ENCODE results near the gene IRF2.

Gene IRF2

DNA sequence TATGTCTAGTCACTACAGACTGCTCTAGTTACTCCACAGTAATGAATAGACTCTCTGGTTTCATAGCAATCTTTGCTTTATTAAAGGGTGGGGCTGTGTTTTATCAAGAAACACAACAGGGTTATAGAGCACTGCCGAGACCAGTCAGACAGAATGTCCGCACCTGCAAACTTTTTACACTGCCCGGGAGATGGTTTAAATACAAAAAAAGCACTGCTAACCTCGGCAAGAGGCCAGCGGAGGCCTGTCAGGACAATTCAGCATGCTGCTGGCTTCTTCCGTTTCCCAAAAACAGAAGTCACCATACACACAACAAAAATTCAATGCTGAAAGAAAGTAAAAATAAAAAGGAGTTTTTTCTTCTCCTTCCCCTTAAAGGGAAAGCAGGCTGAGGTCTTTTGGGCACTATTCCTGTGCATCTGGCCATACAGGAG is 67.4 kb downstream of the IRF2 start:
- no peak for DNase-seq

GRCh38 chr4:184404047-184404446 is 70.3 kb downstream of the IRF2 start:
- peak; percentile 59 for DNase-seq

DNA sequence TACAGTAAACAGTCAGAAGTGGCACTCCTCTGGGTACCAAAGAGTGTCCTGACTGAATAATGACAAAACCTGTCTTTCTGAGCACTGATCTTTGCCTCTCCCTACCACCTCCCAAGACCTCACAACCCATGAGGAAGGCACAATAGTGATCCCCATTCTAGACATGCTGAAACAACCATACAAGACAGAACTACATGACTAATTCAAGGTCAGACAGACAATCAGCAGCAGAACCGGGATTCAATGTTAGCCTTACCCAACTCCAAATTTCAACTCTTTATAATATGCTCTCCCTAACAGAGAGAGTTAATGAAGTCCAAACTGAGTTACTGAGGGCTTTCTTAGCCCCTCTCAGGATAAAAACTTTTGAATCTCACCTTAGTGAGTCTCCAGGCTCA is 71.0 kb downstream of the IRF2 start:
- no peak for DNase-seq

DNA sequence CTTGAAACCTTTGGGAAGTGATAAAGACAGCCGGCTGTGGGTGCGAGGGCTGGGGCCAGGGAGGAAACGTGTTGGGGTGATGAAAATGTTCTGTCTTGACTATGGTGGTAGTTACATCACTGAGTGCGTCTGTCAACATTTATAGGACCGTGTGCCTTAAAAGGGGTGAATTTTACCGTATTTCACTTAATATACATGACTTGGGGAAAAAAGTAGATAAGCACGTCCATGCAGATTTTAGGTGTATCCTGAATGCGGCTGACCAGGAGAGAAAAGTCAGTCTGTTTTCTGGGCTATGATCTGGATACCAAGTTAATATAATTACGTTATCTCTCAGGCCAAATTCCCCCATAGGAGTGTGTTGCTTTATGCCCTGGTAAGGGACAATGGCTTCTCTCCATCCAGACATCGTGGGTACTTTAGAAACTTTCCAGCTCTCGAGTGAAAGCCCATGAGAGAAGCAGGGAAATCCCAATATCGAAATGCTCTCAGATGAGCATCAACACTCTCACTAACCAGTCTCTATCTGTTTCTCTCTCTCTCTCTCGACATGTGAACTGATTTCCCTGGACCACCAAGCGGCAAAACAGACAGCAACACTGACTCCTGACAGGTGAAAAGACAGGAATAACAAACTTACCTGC is 71.5 kb downstream of the IRF2 start:
- DNase-seq: no peak

GRCh38 chr4:184402239-184402638 is 72.1 kb downstream of the IRF2 start:
- no peak for DNase-seq

DNA sequence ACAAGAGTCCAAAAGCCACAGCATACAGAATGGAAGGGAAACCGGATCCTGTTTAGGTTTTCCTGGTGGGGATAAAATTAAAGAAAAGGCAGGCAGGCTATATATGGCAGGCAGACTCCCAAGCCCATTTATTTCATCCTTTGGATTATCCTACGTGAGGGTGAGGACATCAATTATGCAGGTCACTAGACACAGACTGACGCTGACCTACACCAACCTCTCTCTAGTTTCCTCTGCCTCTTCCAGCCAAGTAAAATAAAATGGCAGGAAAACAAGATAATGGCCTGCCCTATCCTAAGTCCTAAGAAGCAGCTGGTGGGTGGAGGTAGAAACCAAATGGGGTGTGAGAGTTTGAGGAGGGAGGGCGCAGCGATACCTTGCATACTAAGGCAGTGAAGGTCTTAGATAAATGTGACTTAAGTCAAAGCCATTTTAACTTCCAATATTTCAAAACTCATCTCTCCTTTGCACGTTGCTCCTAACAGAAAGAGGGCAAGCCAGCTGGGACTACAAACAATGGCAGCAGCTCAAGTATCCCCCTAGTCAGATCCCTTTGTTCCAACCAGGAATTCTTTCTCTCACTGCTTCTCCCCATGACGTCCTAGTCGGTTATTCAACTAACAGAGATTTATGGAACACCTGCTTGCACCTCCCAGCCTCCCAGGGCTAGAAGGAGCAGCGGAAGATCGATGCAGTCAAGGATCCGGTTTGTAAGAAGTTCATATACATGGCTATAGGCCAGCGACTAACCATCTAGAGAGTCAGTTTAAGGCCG is 72.8 kb downstream of the IRF2 start:
- DNase-seq: no peak

GRCh38 chr4:184400891-184401290 is 73.5 kb downstream of the IRF2 start:
- DNase-seq: no peak

GRCh38 chr4:184400375-184400870 is 73.9 kb downstream of the IRF2 start:
- DNase-seq: no peak

DNA sequence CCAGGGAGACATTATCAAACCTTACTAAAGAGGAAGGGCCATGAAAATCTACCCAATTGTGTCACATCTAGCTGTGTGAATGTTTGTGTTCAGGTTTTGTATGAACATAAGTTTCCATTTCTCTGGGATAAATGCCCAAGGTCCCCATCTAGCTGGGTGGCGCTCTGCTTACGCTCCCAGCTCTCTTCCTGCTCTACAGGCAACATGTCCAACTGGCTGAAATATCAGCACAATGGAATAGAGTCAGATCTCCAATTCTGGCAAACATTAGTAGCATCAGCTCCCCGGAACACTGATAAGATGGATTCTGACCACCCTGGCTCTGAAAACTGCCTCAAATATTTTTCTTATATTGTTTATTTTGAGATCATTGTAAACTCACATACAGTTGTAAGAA is 74.8 kb downstream of the IRF2 start:
- DNase-seq: no peak

- DNase-seq: no peak
These were observed 75.4 kb downstream of the IRF2 start for GRCh38 chr4:184398741-184399511.

GRCh38 chr4:184397516-184398163 is 76.7 kb downstream of the IRF2 start:
- DNase-seq: no peak

GRCh38 chr4:184396570-184397515 is 77.5 kb downstream of the IRF2 start:
- DNase-seq: no peak

- no peak for DNase-seq
These were observed 78.4 kb downstream of the IRF2 start for GRCh38 chr4:184395971-184396391.

GRCh38 chr4:184395451-184395917 is 78.9 kb downstream of the IRF2 start:
- no peak for DNase-seq

DNA sequence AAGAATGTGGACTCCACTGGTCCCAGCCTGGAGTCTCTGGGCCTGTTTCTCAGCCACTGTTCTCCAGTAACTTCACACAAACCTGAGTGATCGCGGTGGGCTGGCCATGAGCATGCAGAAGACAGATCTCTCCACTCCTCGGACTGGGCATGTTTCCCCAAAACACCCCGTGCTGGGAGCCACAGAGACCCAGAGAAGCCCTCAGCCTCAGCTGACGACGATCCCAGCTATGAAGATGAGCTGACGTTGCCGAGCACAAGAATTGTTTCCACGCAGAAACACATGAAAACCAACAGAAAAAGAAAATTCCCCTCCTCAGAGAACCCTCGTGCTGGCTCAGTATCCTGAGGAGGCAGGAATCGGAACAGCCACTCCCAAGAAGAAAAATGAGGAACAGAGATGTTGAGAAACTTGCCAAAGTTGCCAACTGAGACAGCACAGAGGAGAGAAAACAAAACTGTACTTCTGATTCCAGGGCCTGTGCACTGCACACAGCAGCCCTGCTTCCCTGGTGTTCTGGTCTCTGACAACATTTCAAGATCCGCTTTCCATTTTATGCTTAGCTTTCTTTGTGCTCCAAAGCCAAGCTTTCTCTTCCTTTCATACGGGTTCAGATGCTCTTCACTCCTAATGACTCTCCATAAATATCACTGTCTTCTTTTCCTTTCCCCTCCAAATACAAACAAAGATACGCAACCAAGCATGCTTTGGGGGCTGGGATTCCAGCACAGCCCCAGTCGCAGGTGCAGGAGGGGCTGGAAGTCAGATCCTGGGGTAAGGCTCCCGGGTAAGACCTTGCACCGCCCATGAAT is 81.4 kb downstream of the IRF2 start:
- no peak for DNase-seq

- no peak for DNase-seq
These were observed 82.0 kb downstream of the IRF2 start for GRCh38 chr4:184392316-184392715.

GRCh38 chr4:184389978-184390900 is 84.1 kb downstream of the IRF2 start:
- no peak for DNase-seq

GRCh38 chr4:184388106-184388505 is 86.2 kb downstream of the IRF2 start:
- DNase-seq: no peak

DNA sequence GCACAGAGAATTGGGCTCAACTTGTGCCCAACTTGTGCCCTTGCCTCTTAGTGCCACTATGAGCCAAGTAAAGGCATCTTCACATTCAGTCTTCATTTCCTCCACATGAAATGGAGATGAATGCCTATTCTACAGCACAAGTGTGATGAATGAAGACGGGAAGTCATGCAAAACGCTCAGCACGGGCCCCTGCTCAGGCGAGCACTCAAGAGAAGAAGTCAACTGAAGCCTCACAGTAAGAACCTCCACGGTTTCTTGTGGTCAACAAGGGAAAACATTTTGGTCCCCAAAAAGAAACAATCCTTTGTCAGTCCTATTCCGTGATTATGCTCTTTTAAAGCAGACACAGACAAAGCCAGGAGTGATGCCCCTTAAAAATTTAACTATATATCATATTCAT is 87.0 kb downstream of the IRF2 start:
- DNase-seq: no peak

Data from RPMI8226 (cell line).